HFF-Myc (cell line): ENCODE results near the gene PACRG.

Experiments used
- DNase-seq: peaks from one replicate; pipeline ENCODE4 v3.0.0-alpha.2; 2011; ENCODE audit warnings: low read depth; ENCODE audit errors: extremely low read depth
- H3K4me3 ChIP-seq: replicated peaks from 2 replicates; pipeline ENCODE4 v1.5.1; 2011; ENCODE audit warnings: low read depth, mild to moderate bottlenecking, control low read depth, low read length
- CTCF ChIP-seq: IDR thresholded peaks from 2 replicates; pipeline ENCODE4 v1.5.1; 2012; ENCODE audit warnings: mild to moderate bottlenecking, low read depth, low read length, control low read depth; ENCODE audit errors: missing control alignments

Gene PACRG

DNA sequence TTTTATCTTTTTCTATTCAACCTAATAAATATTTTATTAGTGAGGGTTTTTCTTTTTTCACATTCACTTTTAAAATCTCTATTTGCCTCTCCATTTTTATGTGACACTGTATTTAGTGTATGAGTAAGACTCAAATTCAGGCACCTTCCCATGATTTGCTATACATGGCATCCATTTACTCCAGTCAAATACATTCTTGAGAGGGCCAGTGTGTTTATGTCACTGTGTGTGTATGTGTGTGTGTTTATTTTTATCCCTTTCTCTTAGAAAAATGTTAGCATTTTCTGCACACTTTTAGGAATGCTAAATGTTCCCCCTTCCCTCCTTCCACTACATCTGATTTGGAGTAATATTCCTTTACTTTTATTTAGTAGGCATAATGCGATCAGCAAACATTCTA lies 290.0 kb downstream of the PACRG start:
- H3K4me3 ChIP-seq = no peak overlapping the region
- no peak for DNase-seq
- TF ChIP-seq CTCF = no peak

DNA sequence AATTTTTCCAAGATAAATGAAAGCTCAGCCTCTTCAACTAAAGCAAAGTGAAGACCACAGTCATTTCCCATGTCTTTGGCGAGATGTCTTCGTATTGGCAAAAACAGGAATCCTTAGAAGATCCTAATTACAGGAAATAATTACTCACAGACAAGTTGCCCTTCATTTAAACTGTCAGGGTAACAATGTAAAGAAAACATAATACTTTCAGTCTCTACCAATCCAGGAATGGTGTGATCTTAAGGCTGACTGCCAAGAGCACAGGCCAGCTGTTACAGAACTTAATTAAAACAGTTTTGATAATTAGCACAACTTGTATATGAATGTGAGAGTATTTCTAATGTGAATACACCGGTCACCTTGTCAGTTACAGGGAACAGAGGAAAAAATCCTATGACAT lies 292.2 kb downstream of the PACRG start:
- DNase-seq = no peak
- no peak overlapping the region for H3K4me3 ChIP-seq
- no peak for TF ChIP-seq CTCF

DNA sequence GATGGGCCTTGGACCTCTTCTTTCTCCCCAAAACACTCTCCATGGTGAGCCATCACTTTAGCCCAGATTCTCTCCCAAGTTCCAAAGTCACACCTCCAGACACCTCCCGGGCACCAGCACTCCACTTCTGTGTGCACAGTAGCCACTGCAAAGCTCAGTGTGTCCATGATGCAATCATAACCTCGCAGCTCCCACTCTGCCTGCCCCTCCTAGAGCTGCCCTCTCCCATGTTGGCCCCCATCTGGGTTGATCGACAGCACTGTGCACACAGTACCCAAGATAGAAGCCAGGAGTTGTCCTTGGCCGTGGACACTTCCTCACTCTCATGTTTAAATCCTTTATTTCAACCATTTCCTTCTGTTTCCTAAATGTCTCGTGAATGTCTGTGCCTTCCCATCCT lies 293.3 kb downstream of the PACRG start:
- no peak for TF ChIP-seq CTCF
- no peak for DNase-seq
- H3K4me3 ChIP-seq = no peak overlapping the region

GRCh38 chr6:163023700-163024099 lies 295.9 kb downstream of the PACRG start:
- H3K4me3 ChIP-seq = no peak overlapping the region
- no peak for DNase-seq
- TF ChIP-seq CTCF = no peak

- no peak for TF ChIP-seq CTCF
- no peak for DNase-seq
- H3K4me3 ChIP-seq = no peak overlapping the region
Measured at GRCh38 chr6:163026893-163027292, 299.1 kb downstream of the PACRG start.

DNA sequence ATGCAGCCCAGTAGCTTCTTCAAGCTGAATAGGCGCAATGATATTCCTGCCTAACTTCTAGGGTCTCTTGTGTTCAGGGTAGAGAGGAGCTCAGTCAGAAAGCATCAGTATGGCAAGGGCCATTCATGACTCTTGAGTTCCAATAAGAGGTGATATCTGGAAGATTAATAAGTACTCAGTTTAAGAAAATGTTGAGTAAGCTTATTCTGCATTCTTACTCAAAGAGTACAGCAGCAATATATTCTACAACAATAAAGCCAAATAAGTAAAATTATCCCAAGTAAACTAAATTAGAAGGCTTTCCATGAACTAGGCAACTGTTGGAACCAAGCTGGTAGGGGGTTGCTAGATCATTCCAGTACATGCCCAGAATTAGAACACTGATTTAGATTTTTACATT lies 303.2 kb downstream of the PACRG start:
- no peak for DNase-seq
- TF ChIP-seq CTCF = no peak
- H3K4me3 ChIP-seq = no peak overlapping the region

DNA sequence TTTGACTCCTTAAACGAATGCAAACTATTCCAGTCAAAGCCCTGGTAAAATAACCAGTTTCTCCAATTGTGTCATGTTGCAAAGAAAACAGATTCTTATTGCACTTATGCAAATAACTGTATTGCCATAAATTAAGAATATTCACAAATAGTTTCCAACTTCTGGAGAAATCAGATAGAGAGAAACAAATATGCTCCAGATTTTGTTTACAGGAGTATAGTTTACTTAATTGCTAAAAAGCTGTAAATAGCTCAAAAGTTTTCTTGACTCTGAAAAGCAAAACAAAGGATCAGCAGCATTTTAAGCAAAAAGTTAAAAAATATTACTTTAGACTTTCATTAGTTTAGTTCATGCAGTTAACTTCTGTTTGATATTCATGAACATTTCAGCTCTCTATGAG lies 304.2 kb downstream of the PACRG start:
- no peak for TF ChIP-seq CTCF
- H3K4me3 ChIP-seq = no peak overlapping the region
- DNase-seq = no peak
